Mammary epithelial cell (primary cell): ENCODE results near the gene RNU1-3.
"Not testable (repeated sequence)": the region's sequence is repeated elsewhere in the genome, so short reads cannot be mapped to it uniquely, and the experiment has no call there.

ENCODE experiments used
- EZH2 ChIP-seq: IDR thresholded peaks from 2 replicates; pipeline ENCODE4 v1.6.1; 2012; ENCODE audit warnings: low read length, inconsistent platforms, borderline replicate concordance
- TF ChIP-seq, protein P1 (sequence below), 2 donors: IDR thresholded peaks in 1 of 2; conservative IDR thresholded peaks in 1 of 2; 2 replicates each; pipeline ENCODE4 v1.5.1; 2011 to 2012; ENCODE audit warnings: inconsistent platforms in 2 of 2, low read length in 2 of 2, mild to moderate bottlenecking in 2 of 2, control low read depth in 1 of 2, low read depth in 1 of 2; ENCODE audit not compliant: insufficient read depth in 1 of 2; ENCODE audit errors: extremely low read depth in 1 of 2

DNA sequence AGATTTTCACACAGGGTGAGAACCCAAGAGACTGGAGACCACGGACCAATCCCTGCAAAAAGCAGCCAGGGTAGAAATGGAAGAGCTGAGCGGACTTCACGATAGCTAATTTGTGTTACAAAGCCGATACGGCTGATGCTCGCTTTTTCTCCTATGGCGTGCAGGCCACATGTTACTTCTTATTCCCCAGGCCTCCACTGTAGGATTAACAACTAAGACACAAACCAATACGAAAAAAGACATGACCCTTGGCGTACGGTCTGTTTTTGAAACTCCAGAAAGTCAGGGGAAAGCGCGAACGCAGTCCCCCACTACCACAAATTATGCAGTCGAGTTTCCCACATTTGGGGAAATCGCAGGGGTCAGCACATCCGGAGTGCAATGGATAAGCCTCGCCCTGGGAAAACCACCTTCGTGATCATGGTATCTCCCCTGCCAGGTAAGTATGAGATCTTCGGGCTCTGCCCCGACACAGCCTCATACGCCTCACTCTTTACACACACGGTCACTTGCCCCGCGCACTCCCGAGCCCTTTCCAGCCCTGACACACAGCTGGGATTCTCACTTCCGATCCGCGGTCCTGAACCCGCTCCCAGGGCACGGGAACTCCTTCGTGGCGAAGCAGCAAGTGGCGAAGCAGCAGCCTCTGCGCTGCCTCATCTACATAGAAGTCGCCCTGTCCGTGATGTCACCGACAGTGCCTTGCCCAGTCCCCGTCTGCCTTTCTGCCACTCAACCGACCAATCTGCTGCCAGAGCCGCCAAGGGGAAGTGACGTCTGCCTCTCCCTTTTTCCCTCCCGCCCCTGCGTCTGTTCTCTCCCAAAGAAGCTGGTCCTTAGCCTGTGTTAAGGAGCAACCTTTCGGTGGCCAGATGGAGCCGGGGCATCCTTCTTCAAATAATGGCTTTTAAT lies at the start of gene RNU1-3:
- TF ChIP-seq, protein P1, sequence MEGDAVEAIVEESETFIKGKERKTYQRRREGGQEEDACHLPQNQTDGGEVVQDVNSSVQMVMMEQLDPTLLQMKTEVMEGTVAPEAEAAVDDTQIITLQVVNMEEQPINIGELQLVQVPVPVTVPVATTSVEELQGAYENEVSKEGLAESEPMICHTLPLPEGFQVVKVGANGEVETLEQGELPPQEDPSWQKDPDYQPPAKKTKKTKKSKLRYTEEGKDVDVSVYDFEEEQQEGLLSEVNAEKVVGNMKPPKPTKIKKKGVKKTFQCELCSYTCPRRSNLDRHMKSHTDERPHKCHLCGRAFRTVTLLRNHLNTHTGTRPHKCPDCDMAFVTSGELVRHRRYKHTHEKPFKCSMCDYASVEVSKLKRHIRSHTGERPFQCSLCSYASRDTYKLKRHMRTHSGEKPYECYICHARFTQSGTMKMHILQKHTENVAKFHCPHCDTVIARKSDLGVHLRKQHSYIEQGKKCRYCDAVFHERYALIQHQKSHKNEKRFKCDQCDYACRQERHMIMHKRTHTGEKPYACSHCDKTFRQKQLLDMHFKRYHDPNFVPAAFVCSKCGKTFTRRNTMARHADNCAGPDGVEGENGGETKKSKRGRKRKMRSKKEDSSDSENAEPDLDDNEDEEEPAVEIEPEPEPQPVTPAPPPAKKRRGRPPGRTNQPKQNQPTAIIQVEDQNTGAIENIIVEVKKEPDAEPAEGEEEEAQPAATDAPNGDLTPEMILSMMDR (conservative IDR thresholded peaks at IDR 0.05 in 1 of 2, IDR thresholded peaks at IDR 0.05 in 1 of 2; ENCODE audit: extremely low read depth in 1 of 2, insufficient read depth in 1 of 2, low read depth in 1 of 2, low read length in 2 of 2) = not testable (repeated sequence)
- TF ChIP-seq EZH2 = not testable (repeated sequence)
